DMS114 treated with DMSO at 0.1 percent for 48 hours (cell line): ENCODE results near the gene PRKCE.
"Not testable (repeated sequence)": the region's sequence is repeated elsewhere in the genome, so short reads cannot be mapped to it uniquely, and the experiment has no call there.

ENCODE experiments used
- DNase-seq: peaks from one replicate; lab custom pipeline; 2025; ENCODE audit not compliant: unreplicated experiment; lab: John Stamatoyannopoulos, UW

The PRKCE gene

DNA sequence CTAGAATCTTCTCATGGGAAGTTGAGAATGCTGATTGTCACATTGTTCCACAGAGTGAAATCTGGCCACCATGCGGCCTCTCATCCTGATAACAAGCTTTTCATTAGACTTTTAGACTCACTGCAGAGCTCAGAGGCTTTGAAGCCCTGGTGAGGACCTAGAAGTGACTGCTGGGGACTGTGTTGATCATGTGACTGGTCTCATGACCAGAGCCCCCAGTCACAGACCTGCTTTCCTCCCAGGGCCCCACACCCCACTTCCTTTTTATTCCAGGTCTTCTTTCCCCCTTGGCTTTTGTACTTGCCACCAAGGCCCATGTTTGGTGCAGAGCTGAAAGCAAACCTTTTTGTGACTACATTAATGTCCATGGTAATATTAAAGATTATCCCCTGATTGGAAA lies 45.2 kb downstream of the PRKCE start:
- DNase-seq: no peak

- DNase-seq: no peak
These were observed 45.7 kb downstream of the PRKCE start for GRCh38 chr2:45697190-45697589.

- no peak for DNase-seq
These were observed 47.1 kb downstream of the PRKCE start for GRCh38 chr2:45698554-45698953.

GRCh38 chr2:45699032-45699658 lies 47.7 kb downstream of the PRKCE start:
- DNase-seq: no peak

- no peak for DNase-seq
These were observed 49.0 kb downstream of the PRKCE start for GRCh38 chr2:45700407-45701013.

- DNase-seq: no peak
These were observed 53.8 kb downstream of the PRKCE start for GRCh38 chr2:45705233-45705632.

- DNase-seq: no peak
These were observed 54.6 kb downstream of the PRKCE start for GRCh38 chr2:45706033-45706432.

- DNase-seq: no peak
These were observed 55.5 kb downstream of the PRKCE start for GRCh38 chr2:45707006-45707405.

- DNase-seq: no peak
These were observed 56.2 kb downstream of the PRKCE start for GRCh38 chr2:45707661-45708060.

DNA sequence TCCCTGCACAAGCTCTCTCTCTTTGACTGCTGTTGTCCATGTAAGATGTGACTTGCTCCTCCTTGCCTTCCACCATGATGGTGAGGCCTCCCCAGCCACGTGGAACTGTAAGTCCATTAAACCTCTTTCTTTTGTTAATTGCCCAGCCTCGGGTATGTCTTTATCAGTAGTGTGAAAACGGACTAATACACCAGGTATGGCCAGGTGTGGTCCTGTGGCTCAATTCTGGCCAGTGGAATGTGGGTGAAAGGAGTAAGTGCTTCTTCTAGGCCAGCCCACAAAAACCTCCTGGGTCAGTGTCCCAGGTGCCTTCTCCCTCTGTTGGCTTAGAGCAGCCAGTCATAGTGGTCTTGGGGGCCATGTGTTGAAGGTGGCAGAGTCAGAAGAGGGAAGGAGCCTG lies 57.0 kb downstream of the PRKCE start:
- DNase-seq: no peak

GRCh38 chr2:45709137-45709536 lies 57.7 kb downstream of the PRKCE start:
- DNase-seq: no peak

GRCh38 chr2:45710468-45710867 lies 59.0 kb downstream of the PRKCE start:
- no peak for DNase-seq

GRCh38 chr2:45711224-45711623 lies 59.7 kb downstream of the PRKCE start:
- no peak for DNase-seq

DNA sequence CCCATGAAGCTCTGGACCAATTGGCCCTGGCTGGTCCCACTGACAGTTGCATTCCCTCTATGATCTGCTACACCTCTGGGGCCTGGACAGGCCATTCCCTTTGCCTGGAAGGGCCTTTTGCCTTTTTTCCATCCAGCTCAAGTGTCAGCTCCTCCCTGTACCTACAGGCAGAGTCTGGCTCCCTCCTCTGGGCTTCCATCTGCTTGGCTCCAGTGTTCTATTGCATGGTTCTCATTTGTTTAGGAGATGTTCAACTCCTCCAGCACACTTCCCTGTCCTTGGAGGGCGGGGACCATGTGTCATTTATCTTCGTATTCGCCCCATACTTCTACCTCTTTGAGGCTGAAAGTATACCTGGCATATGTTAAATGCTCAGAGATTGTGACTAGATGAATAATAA lies 61.1 kb downstream of the PRKCE start:
- no peak for DNase-seq

- DNase-seq: no peak
These were observed 61.7 kb downstream of the PRKCE start for GRCh38 chr2:45713136-45713535.

DNA sequence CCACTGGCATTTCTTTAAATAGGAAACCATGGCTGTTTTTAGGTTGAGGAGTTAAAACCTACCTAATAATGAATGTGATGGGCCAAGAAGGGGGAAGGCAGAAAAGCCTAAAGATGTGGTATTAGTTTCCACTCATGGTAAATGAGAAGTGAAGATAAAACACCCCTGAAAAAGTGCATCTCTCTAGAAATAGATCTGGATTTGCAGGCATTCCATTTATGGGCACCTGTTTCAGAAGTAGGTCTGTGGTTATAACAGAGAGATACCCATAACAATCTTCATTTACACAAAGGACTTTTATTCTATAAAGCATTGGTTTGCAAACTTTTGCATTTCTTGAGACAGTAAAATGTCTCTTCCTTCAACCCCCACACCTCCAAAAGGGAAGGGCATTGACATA lies 62.1 kb downstream of the PRKCE start:
- DNase-seq: no peak

- no peak for DNase-seq
These were observed 63.2 kb downstream of the PRKCE start for GRCh38 chr2:45714679-45715078.

GRCh38 chr2:45715601-45716379 lies 64.3 kb downstream of the PRKCE start:
- no peak for DNase-seq

- DNase-seq: not testable (repeated sequence)
These were observed 65.0 kb downstream of the PRKCE start for GRCh38 chr2:45716432-45716831.

GRCh38 chr2:45716915-45717314 lies 65.4 kb downstream of the PRKCE start:
- no peak for DNase-seq

- DNase-seq: no peak
These were observed 68.7 kb downstream of the PRKCE start for GRCh38 chr2:45720210-45720609.

DNA sequence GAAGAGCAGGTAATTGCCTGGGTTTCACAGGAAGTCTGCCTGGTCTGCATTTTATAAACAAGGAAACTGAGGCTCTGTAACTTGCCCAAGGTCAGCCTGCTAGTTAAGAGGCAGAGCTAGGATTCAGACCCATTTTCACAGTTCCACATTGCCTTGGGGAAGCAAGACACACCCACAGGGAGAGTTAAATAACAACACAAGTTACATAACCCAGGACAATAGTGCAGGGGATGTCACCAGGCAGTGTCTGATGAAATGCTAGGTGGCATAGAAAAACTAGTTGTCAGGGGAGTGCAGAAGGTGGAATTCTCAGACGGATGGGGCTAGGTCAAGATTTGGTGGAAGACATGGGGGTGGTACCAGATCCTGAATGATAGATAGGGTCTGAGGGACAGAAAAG lies 69.7 kb downstream of the PRKCE start:
- DNase-seq: no peak
